ENCODE measurements around the gene ANKRD17.

The ANKRD17 gene

GRCh38 chr4:73127839-73128453 is 130.7 kb downstream of the ANKRD17 start:
- 0 out of 2 replicates have a peak, but pooled peaks cover 6% of the 10 kb centered on the region for H3K4me1 ChIP-seq (ENCODE audit: control insufficient read depth, insufficient read depth, low read length)
- H3K9ac ChIP-seq (ENCODE audit: low read length), result no peak overlapping the region
- peaks cover 57% of the 10 kb centered on the region for H3K36me3 ChIP-seq (ENCODE audit: control insufficient read depth, insufficient read depth, low read length)

GRCh38 chr4:73109493-73109892 is 149.1 kb downstream of the ANKRD17 start:
- Histone ChIP-seq H3K27ac (ENCODE audit: low read depth, low read length) (no peak overlapping the region), H3K36me3 (ENCODE audit: control insufficient read depth, insufficient read depth, low read length) (peaks cover 59% of the 10 kb centered on the region), H3K9ac (ENCODE audit: low read length) (no peak overlapping the region), H3K4me1 (ENCODE audit: control insufficient read depth, insufficient read depth, low read length) (peaks cover under 1% of the 10 kb centered on the region; the same call in 1 of the 2 replicates), H3K4me3 (ENCODE audit: low read depth, low read length) (no peak overlapping the region), H3K27me3 (ENCODE audit: control insufficient read depth, insufficient read depth, low read length) (no peaks in the 10 kb centered on the region), H3K9me3 (ENCODE audit: control insufficient read depth, insufficient read depth, low read depth, low read length) (no peaks in the 10 kb centered on the region)

More at GRCh38 chr4:73127839-73128453, 130.7 kb downstream of the ANKRD17 start:
- no peak overlapping the region for H3K4me3 ChIP-seq (ENCODE audit: low read depth, low read length)
- H3K27ac ChIP-seq (ENCODE audit: low read depth, low read length), result no peak overlapping the region
- no peaks in the 10 kb centered on the region for H3K27me3 ChIP-seq (ENCODE audit: control insufficient read depth, insufficient read depth, low read length)
- H3K9me3 ChIP-seq (ENCODE audit: control insufficient read depth, insufficient read depth, low read depth, low read length), result no peaks in the 10 kb centered on the region

- Histone ChIP-seq H3K36me3 (ENCODE audit: control insufficient read depth, insufficient read depth, low read length) (peaks cover 55% of the 10 kb centered on the region), H3K27me3 (ENCODE audit: control insufficient read depth, insufficient read depth, low read length) (no peaks in the 10 kb centered on the region), H3K4me3 (ENCODE audit: low read depth, low read length) (no peak overlapping the region), H3K9ac (ENCODE audit: low read length) (no peak overlapping the region), H3K4me1 (ENCODE audit: control insufficient read depth, insufficient read depth, low read length) (peaks cover 4% of the 10 kb centered on the region), H3K27ac (ENCODE audit: low read depth, low read length) (no peak overlapping the region), H3K9me3 (ENCODE audit: control insufficient read depth, insufficient read depth, low read depth, low read length) (no peaks in the 10 kb centered on the region)
Measured at GRCh38 chr4:73104695-73105094, 153.9 kb downstream of the ANKRD17 start.

GRCh38 chr4:73103799-73104503 is 154.6 kb downstream of the ANKRD17 start:
- no peaks in the 10 kb centered on the region for H3K27me3 ChIP-seq (ENCODE audit: control insufficient read depth, insufficient read depth, low read length)
- H3K9ac ChIP-seq (ENCODE audit: low read length), result peak overlapping the region; percentile 45
- H3K36me3 ChIP-seq (ENCODE audit: control insufficient read depth, insufficient read depth, low read length), result peaks cover 55% of the 10 kb centered on the region

GRCh38 chr4:73099143-73099542 is 159.5 kb downstream of the ANKRD17 start:
- H3K9me3 ChIP-seq (ENCODE audit: control insufficient read depth, insufficient read depth, low read depth, low read length), result no peaks in the 10 kb centered on the region
- H3K4me1 ChIP-seq (ENCODE audit: control insufficient read depth, insufficient read depth, low read length), result peaks cover under 1% of the 10 kb centered on the region; the same call in 1 of the 2 replicates
- no peak overlapping the region for H3K27ac ChIP-seq (ENCODE audit: low read depth, low read length)
- H3K36me3 ChIP-seq (ENCODE audit: control insufficient read depth, insufficient read depth, low read length), result peaks cover 80% of the 10 kb centered on the region
- no peak overlapping the region for H3K9ac ChIP-seq (ENCODE audit: low read length)
- no peaks in the 10 kb centered on the region for H3K27me3 ChIP-seq (ENCODE audit: control insufficient read depth, insufficient read depth, low read length)
- H3K4me3 ChIP-seq (ENCODE audit: low read depth, low read length), result no peak overlapping the region

More at GRCh38 chr4:73103799-73104503, 154.6 kb downstream of the ANKRD17 start:
- H3K4me1 ChIP-seq (ENCODE audit: control insufficient read depth, insufficient read depth, low read length), result peaks cover 4% of the 10 kb centered on the region
- peak overlapping the region; percentile 37; the same call in 1 of the 2 replicates for H3K27ac ChIP-seq (ENCODE audit: low read depth, low read length)
- no peak overlapping the region for H3K4me3 ChIP-seq (ENCODE audit: low read depth, low read length)
- no peaks in the 10 kb centered on the region for H3K9me3 ChIP-seq (ENCODE audit: control insufficient read depth, insufficient read depth, low read depth, low read length)

- Histone ChIP-seq H3K4me3 (ENCODE audit: low read depth, low read length) (no peak overlapping the region), H3K27me3 (ENCODE audit: control insufficient read depth, insufficient read depth, low read length) (no peaks in the 10 kb centered on the region), H3K27ac (ENCODE audit: low read depth, low read length) (no peak overlapping the region), H3K9ac (ENCODE audit: low read length) (no peak overlapping the region), H3K36me3 (ENCODE audit: control insufficient read depth, insufficient read depth, low read length) (peaks cover 84% of the 10 kb centered on the region), H3K9me3 (ENCODE audit: control insufficient read depth, insufficient read depth, low read depth, low read length) (no peaks in the 10 kb centered on the region), H3K4me1 (ENCODE audit: control insufficient read depth, insufficient read depth, low read length) (no peaks in the 10 kb centered on the region)
Measured at GRCh38 chr4:73098713-73099112, 159.9 kb downstream of the ANKRD17 start.

- no peak overlapping the region for H3K27ac ChIP-seq (ENCODE audit: low read depth, low read length)
- no peak overlapping the region for H3K9ac ChIP-seq (ENCODE audit: low read length)
- no peaks in the 10 kb centered on the region for H3K9me3 ChIP-seq (ENCODE audit: control insufficient read depth, insufficient read depth, low read depth, low read length)
- no peak overlapping the region for H3K4me3 ChIP-seq (ENCODE audit: low read depth, low read length)
- H3K4me1 ChIP-seq (ENCODE audit: control insufficient read depth, insufficient read depth, low read length), result no peaks in the 10 kb centered on the region
- H3K27me3 ChIP-seq (ENCODE audit: control insufficient read depth, insufficient read depth, low read length), result no peaks in the 10 kb centered on the region
- H3K36me3 ChIP-seq (ENCODE audit: control insufficient read depth, insufficient read depth, low read length), result peaks cover 87% of the 10 kb centered on the region
Measured at GRCh38 chr4:73098016-73098415, 160.6 kb downstream of the ANKRD17 start.

GRCh38 chr4:73092868-73093267 is 165.7 kb downstream of the ANKRD17 start:
- no peak overlapping the region for H3K27ac ChIP-seq (ENCODE audit: low read depth, low read length)
- no peak overlapping the region for H3K4me3 ChIP-seq (ENCODE audit: low read depth, low read length)
- H3K9me3 ChIP-seq (ENCODE audit: control insufficient read depth, insufficient read depth, low read depth, low read length), result no peaks in the 10 kb centered on the region
- peaks cover 69% of the 10 kb centered on the region for H3K36me3 ChIP-seq (ENCODE audit: control insufficient read depth, insufficient read depth, low read length)
- H3K27me3 ChIP-seq (ENCODE audit: control insufficient read depth, insufficient read depth, low read length), result no peaks in the 10 kb centered on the region
- H3K9ac ChIP-seq (ENCODE audit: low read length), result no peak overlapping the region
- no peaks in the 10 kb centered on the region for H3K4me1 ChIP-seq (ENCODE audit: control insufficient read depth, insufficient read depth, low read length)

- Histone ChIP-seq H3K9ac (ENCODE audit: low read length) (no peak overlapping the region), H3K4me3 (ENCODE audit: low read depth, low read length) (no peak overlapping the region), H3K36me3 (ENCODE audit: control insufficient read depth, insufficient read depth, low read length) (peaks cover 55% of the 10 kb centered on the region), H3K4me1 (ENCODE audit: control insufficient read depth, insufficient read depth, low read length) (no peaks in the 10 kb centered on the region), H3K9me3 (ENCODE audit: control insufficient read depth, insufficient read depth, low read depth, low read length) (no peaks in the 10 kb centered on the region), H3K27ac (ENCODE audit: low read depth, low read length) (no peak overlapping the region), H3K27me3 (ENCODE audit: control insufficient read depth, insufficient read depth, low read length) (no peaks in the 10 kb centered on the region)
Measured at GRCh38 chr4:73090738-73091137, 167.9 kb downstream of the ANKRD17 start.

GRCh38 chr4:73087871-73088270 is 170.7 kb downstream of the ANKRD17 start:
- H3K4me3 ChIP-seq (ENCODE audit: low read depth, low read length), result no peak overlapping the region
- no peak overlapping the region for H3K9ac ChIP-seq (ENCODE audit: low read length)
- no peak overlapping the region for H3K27ac ChIP-seq (ENCODE audit: low read depth, low read length)
- no peaks in the 10 kb centered on the region for H3K4me1 ChIP-seq (ENCODE audit: control insufficient read depth, insufficient read depth, low read length)
- H3K27me3 ChIP-seq (ENCODE audit: control insufficient read depth, insufficient read depth, low read length), result no peaks in the 10 kb centered on the region
- no peaks in the 10 kb centered on the region for H3K9me3 ChIP-seq (ENCODE audit: control insufficient read depth, insufficient read depth, low read depth, low read length)
- peaks cover 60% of the 10 kb centered on the region for H3K36me3 ChIP-seq (ENCODE audit: control insufficient read depth, insufficient read depth, low read length)

GRCh38 chr4:73086095-73086868 is 172.3 kb downstream of the ANKRD17 start:
- H3K9ac ChIP-seq (ENCODE audit: low read length), result no peak overlapping the region
- H3K27me3 ChIP-seq (ENCODE audit: control insufficient read depth, insufficient read depth, low read length), result no peaks in the 10 kb centered on the region
- H3K27ac ChIP-seq (ENCODE audit: low read depth, low read length), result no peak overlapping the region
- peaks cover 57% of the 10 kb centered on the region for H3K36me3 ChIP-seq (ENCODE audit: control insufficient read depth, insufficient read depth, low read length)
- no peak overlapping the region for H3K4me3 ChIP-seq (ENCODE audit: low read depth, low read length)
- no peaks in the 10 kb centered on the region for H3K9me3 ChIP-seq (ENCODE audit: control insufficient read depth, insufficient read depth, low read depth, low read length)
- H3K4me1 ChIP-seq (ENCODE audit: control insufficient read depth, insufficient read depth, low read length), result no peaks in the 10 kb centered on the region

Data from HUES6 (cell line).